KBM-7 (cell line): Measurements from ENCODE around the gene SLC7A10.
"Not testable (repeated sequence)": the region's sequence is repeated elsewhere in the genome, so short reads cannot be mapped to it uniquely, and the experiment has no call there.

ENCODE experiments used
- DNase-seq: peaks from one replicate; pipeline ENCODE4 v3.0.0-alpha.2; 2015
- in situ Hi-C: fragments of 300-500 bp; cut with MboI; formaldehyde crosslinking; loops from 2 replicates; pipeline ENCODE4 v1.14.3; 2020; ENCODE audit warnings: low sequenced_read_pairs, low pct_unique_long_range_greater_than_20kb, mixed read lengths

The SLC7A10 gene

GRCh38 chr19:33166037-33166436, 59.6 kb downstream of the SLC7A10 start:
- in situ Hi-C loops, DNase-seq: not testable (repeated sequence)

GRCh38 chr19:33163481-33163880, 62.2 kb downstream of the SLC7A10 start:
- no peak for DNase-seq
- in situ Hi-C loops = no loop called here

- in situ Hi-C loops = no loop called here
Observed at GRCh38 chr19:33161201-33161600, 64.4 kb downstream of the SLC7A10 start.

GRCh38 chr19:33159893-33160292, 65.8 kb downstream of the SLC7A10 start:
- in situ Hi-C loops = no loop called here
- DNase-seq = no peak

More at GRCh38 chr19:33161201-33161600, 64.4 kb downstream of the SLC7A10 start:
- no peak for DNase-seq

- in situ Hi-C loops = no loop called here
- no peak for DNase-seq
Observed at GRCh38 chr19:33159149-33159548, 66.5 kb downstream of the SLC7A10 start.
